NB4 (cell line): ENCODE data around the gene MRPL36.

Experiments used
- CTCF ChIP-seq: IDR thresholded peaks from one replicate; pipeline ENCODE4 v1.5.1; 2012; ENCODE audit warnings: low read depth, low read length
- MAX ChIP-seq: IDR thresholded peaks from 2 replicates; pipeline ENCODE4 v1.6.1; 2011; ENCODE audit warnings: low read depth, low read length
- MYC ChIP-seq: IDR thresholded peaks from 2 replicates; pipeline ENCODE4 v1.6.1; 2011; ENCODE audit warnings: low read depth, low read length
- POLR2A ChIP-seq: IDR thresholded peaks from 2 replicates; pipeline ENCODE4 v1.6.1; 2011; ENCODE audit warnings: mild to moderate bottlenecking; ENCODE audit not compliant: insufficient read length; ENCODE audit errors: extremely low read depth

GRCh38 chr5:1842004-1842819, 42.6 kb upstream of the MRPL36 start:
- TF ChIP-seq CTCF (no peak), POLR2A (no peak), MAX (no peak), MYC (no peak)
